ENCODE measurements around the gene NCKAP5L. TPM values are rescaled to one million over a fixed set of nuclear protein-coding genes. Genes with fewer than 3 reads are reported as not detected.

Gene NCKAP5L, protein sequence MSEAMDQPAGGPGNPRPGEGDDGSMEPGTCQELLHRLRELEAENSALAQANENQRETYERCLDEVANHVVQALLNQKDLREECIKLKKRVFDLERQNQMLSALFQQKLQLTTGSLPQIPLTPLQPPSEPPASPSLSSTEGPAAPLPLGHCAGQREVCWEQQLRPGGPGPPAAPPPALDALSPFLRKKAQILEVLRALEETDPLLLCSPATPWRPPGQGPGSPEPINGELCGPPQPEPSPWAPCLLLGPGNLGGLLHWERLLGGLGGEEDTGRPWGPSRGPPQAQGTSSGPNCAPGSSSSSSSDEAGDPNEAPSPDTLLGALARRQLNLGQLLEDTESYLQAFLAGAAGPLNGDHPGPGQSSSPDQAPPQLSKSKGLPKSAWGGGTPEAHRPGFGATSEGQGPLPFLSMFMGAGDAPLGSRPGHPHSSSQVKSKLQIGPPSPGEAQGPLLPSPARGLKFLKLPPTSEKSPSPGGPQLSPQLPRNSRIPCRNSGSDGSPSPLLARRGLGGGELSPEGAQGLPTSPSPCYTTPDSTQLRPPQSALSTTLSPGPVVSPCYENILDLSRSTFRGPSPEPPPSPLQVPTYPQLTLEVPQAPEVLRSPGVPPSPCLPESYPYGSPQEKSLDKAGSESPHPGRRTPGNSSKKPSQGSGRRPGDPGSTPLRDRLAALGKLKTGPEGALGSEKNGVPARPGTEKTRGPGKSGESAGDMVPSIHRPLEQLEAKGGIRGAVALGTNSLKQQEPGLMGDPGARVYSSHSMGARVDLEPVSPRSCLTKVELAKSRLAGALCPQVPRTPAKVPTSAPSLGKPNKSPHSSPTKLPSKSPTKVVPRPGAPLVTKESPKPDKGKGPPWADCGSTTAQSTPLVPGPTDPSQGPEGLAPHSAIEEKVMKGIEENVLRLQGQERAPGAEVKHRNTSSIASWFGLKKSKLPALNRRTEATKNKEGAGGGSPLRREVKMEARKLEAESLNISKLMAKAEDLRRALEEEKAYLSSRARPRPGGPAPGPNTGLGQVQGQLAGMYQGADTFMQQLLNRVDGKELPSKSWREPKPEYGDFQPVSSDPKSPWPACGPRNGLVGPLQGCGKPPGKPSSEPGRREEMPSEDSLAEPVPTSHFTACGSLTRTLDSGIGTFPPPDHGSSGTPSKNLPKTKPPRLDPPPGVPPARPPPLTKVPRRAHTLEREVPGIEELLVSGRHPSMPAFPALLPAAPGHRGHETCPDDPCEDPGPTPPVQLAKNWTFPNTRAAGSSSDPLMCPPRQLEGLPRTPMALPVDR (N-terminal part only)
- 10 to 100 TPM; 17.3 to 63.1 TPM for total RNA-seq

DNA sequence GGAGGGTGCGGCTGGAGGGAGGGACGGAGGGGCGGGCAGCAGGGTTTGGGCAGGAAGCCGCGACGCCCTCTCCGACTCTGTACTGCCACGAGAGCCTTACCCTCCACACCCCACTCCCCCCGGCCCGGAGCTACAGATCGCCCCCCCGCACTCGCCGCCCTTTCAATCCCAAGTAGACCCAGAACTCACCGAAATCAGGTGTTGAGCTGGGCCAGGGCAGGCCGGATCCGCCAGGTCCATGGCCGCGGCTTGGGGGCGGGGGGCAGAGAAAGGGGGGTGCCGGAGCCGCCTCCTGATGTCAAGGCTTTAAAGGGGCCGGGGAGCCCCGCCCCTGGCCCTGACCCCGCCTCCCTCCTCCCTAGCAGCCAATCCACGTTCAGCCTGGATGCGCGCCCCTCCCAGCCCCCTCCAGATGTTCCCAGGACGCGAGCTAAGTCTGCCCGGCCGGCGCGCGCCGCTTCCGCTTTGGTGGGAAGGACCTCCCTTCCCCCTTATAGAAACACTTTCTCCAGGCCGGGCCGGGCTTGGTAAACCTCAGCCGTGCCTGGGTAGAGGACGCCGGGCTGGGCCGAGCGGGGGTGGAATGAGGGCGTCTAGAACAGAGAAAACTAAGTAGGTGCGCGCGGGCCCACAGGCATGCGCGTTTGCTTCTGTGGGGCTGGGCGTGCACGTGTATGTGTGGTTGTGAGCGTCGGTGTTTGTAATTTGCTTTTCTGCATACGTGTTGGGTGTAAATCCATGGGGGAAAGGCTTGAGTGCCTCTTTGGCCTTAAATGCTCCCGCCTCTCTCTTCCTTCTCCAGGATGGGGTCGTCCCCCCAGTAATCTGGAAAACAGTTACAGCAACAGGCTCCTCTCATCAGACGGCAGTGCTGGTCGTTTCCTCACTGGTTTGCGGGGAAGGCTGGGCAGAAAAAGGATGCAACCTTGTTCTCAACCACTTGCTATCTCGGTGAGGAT lies at the start of gene NCKAP5L:
NCKAP5L (minus strand) TSS at position 281 of the 959 bp plus-strand sequence. CDS start 24,369 bp downstream, outside the sequence.
- Histone ChIP-seq H3K9me3 (no peaks in the 10 kb centered on the region), H3K27me3 (replicated peaks; ENCODE audit: insufficient read depth) (no peaks in the 10 kb centered on the region), H3K36me3 (no peaks in the 10 kb centered on the region), H3K27ac (peak within 1 kb of the TSS; percentile 84 to 87), H3K4me1 (replicated peaks) (no peaks in the 10 kb centered on the region), H3K4me3 (peak within 1 kb of the TSS; percentile 67 to 96)
- TF ChIP-seq, protein P1, sequence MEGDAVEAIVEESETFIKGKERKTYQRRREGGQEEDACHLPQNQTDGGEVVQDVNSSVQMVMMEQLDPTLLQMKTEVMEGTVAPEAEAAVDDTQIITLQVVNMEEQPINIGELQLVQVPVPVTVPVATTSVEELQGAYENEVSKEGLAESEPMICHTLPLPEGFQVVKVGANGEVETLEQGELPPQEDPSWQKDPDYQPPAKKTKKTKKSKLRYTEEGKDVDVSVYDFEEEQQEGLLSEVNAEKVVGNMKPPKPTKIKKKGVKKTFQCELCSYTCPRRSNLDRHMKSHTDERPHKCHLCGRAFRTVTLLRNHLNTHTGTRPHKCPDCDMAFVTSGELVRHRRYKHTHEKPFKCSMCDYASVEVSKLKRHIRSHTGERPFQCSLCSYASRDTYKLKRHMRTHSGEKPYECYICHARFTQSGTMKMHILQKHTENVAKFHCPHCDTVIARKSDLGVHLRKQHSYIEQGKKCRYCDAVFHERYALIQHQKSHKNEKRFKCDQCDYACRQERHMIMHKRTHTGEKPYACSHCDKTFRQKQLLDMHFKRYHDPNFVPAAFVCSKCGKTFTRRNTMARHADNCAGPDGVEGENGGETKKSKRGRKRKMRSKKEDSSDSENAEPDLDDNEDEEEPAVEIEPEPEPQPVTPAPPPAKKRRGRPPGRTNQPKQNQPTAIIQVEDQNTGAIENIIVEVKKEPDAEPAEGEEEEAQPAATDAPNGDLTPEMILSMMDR (IDR thresholded peaks at IDR 0.05) = peak in 1 of 4 experiments; percentile 17
- peak; percentile 89 for TF ChIP-seq POLR2AphosphoS5 (IDR thresholded peaks at IDR 0.05)
- TF ChIP-seq POLR2A (IDR thresholded peaks at IDR 0.05) = peak; percentile 45
- intact Hi-C loops (cut with DNase I) = loop anchor here (1.0 kb wide), 1 partner anchor 14 kb away; no protein-coding TSS in a partner anchor
- WGBS = under 1% methylated on average over 61 of the region's 61 CpGs
- DNase-seq (ENCODE audit: low spot score) = peak; percentile 95

DNA sequence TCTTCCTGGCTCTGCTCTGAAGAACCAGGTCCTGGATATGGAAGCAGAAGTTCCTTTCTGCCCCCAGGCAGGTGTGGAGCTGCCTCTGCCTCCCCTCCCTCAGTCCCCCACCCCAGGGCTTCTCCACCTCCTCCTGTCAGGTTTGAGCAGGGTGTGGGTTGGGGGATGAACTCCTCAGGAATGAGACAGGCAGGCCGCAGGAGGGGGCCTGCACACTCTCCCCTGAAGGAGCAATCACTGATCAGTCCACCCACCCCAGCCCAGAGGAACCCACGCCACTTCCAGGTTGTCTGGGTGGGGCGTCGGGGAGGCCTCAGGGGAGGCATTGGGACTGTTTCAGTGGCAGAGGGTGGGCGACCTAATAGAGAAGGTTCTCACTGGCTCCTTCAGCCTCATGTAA lies 48.9 kb upstream of the NCKAP5L start:
- Histone ChIP-seq H3K27me3 (replicated peaks; ENCODE audit: insufficient read depth) (no peaks in the 10 kb centered on the region), H3K4me3 (no peak overlapping the region), H3K36me3 (no peaks in the 10 kb centered on the region), H3K9me3 (no peaks in the 10 kb centered on the region), H3K4me1 (replicated peaks) (no peaks in the 10 kb centered on the region), H3K27ac (no peak overlapping the region)
- intact Hi-C loops (cut with DNase I) = no loop called here
- TF ChIP-seq, protein P1 (IDR thresholded peaks at IDR 0.05) = no peak
- TF ChIP-seq POLR2AphosphoS5 (IDR thresholded peaks at IDR 0.05) = no peak
- no peak for TF ChIP-seq POLR2A (IDR thresholded peaks at IDR 0.05)
- no peak for DNase-seq (ENCODE audit: low spot score)
- WGBS = 85% methylated on average over 5 of the region's 5 CpGs

DNA sequence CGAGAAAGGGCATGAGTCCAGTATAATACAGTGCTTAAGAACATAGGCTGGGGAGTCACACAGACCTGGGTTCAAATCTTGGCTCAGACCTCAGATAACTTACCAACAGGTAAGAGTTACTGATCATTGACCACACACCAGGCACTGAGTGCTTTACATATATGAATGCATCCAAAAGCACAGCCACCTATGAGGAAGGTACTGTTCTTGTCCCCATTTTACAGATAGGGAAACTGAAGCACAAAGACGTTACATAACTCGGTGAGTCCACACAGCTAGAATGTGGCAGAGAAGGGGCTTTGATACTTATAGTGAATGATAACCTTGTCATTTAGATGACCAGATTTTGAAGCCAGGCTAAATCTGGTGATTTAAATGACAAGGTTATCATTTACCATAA lies 47.9 kb upstream of the NCKAP5L start:
- DNase-seq (ENCODE audit: low spot score) = no peak
- no peak overlapping the region for H3K27ac ChIP-seq
- H3K4me1 ChIP-seq (replicated peaks) = no peaks in the 10 kb centered on the region
- WGBS = 96% methylated on average over 3 of the region's 3 CpGs
- no peaks in the 10 kb centered on the region for H3K9me3 ChIP-seq
- no peaks in the 10 kb centered on the region for H3K36me3 ChIP-seq
- H3K4me3 ChIP-seq = no peak overlapping the region
- intact Hi-C loops (cut with DNase I) = no loop called here
- no peaks in the 10 kb centered on the region for H3K27me3 ChIP-seq (replicated peaks; ENCODE audit: insufficient read depth)
- no peak for TF ChIP-seq POLR2AphosphoS5 (IDR thresholded peaks at IDR 0.05)
- TF ChIP-seq POLR2A (IDR thresholded peaks at IDR 0.05) = no peak
- TF ChIP-seq, protein P1 (IDR thresholded peaks at IDR 0.05) = no peak

DNA sequence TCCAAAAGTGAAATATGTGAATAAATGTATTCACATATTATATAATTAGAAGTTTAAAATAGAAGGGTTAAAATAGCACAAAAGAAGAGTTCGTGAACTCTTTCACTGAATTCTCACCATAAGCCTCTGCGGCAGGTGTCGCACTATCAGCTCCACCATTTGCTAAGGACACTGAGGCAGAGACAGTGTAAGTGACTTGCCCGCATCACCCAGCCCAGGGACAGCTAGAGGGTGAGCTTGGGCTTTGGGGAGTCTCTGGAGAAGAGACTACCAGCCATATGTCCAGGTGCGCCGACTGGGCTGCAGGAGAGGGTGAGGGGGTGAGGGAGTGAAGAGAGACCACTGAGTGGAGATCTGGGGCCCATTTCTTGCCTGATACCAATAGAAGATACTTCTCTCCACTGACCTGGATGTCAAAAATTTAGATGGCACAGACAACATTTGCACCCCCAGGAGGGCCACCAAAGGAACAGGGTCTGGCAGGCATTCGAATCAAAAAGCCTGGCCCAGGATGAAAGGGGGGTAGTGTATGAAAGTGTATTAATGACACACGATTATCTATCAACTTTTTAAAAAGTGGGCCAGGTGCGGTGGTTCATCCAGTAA lies 47.0 kb upstream of the NCKAP5L start:
- no peaks in the 10 kb centered on the region for H3K9me3 ChIP-seq
- no peaks in the 10 kb centered on the region for H3K36me3 ChIP-seq
- 95% methylated on average over 9 of the region's 9 CpGs for WGBS
- intact Hi-C loops (cut with DNase I) = no loop called here
- H3K27ac ChIP-seq = no peak overlapping the region
- DNase-seq (ENCODE audit: low spot score) = no peak
- TF ChIP-seq, protein P1 (IDR thresholded peaks at IDR 0.05) = no peak
- TF ChIP-seq POLR2AphosphoS5 (IDR thresholded peaks at IDR 0.05) = no peak
- TF ChIP-seq POLR2A (IDR thresholded peaks at IDR 0.05) = no peak
- no peak overlapping the region for H3K4me3 ChIP-seq
- no peaks in the 10 kb centered on the region for H3K4me1 ChIP-seq (replicated peaks)
- no peaks in the 10 kb centered on the region for H3K27me3 ChIP-seq (replicated peaks; ENCODE audit: insufficient read depth)

Measured in prostate gland (tissue), 2 donors.